K562 (cell line): ENCODE data around the gene ZNF687. TPM values are rescaled to one million over a fixed set of nuclear protein-coding genes. Genes with fewer than 3 reads are reported as not detected.
A peak's percentile ranks its signal among the peaks of the same experiment; 100 is the strongest.

ENCODE experiments used
- ATAC-seq: fragments of 200-7000 bp; cut with Tn5 transposase; 3 replicates; pipeline ENCODE4 v1.9.1; 2020; ENCODE audit warnings: moderate library complexity
- BruUV-seq: library from RNA; stranded (reverse); fragments of 400-500 nt; replicated peaks from 2 replicates; lab custom pipeline; 2021; lab: Mats Ljungman, UMichigan
- CTCF ChIA-PET: fragments of 300-600 bp; formaldehyde crosslinking; extraction: SDS; loops from one replicate; lab custom pipeline; 2021; ENCODE audit warnings: low intra/inter-chr PET ratio; lab: Yijun Ruan, JAX
- POLR2A ChIA-PET: fragments of 300-600, 350-650 bp; sonication (Branson Sonifier 250); formaldehyde crosslinking; extraction: SDS; loops from one replicate; lab custom pipeline; 2021; ENCODE audit warnings: antibody characterized with exemption, inconsistent platforms; lab: Yijun Ruan, JAX
- DNase-seq, 4 experiments: peaks; one replicate each; pipeline versions ENCODE4 v3.0.0 to v3.0.0-alpha.2; 2011 to 2018; ENCODE audit warnings: low spot score in 3 of 4, mixed read lengths in 3 of 4; ENCODE audit errors: extremely low read depth in 1 of 4
- FAIRE-seq: peaks from 2 replicates; lab custom pipeline; 2011; peaks lifted over from hg19 to GRCh38; lab: Jason Lieb, UNC
- H2AFZ ChIP-seq: 2 replicates; pipeline ENCODE4 v1.6.0; 2011; ENCODE audit warnings: low read depth, low read length, control low read depth, inconsistent platforms
- H3K27ac ChIP-seq: fragments of 200-600 bp; 3 replicates; pipeline ENCODE4 v1.8.0; 2011; ENCODE audit warnings: low read depth, mild to moderate bottlenecking, control low read depth, inconsistent platforms, low read length, moderate library complexity, mixed read lengths; ENCODE audit errors: extremely low read depth
- H3K27me3 ChIP-seq, 2 experiments: fragments of 300-600 bp in 1 of 2; 2 replicates in 1 of 2; 3 replicates in 1 of 2; pipeline versions ENCODE4 v1.6.0 to v1.8.0; 2011; ENCODE audit warnings: inconsistent platforms in 2 of 2, low read length in 2 of 2, mild to moderate bottlenecking in 1 of 2, mixed read lengths in 1 of 2, moderate library complexity in 1 of 2; ENCODE audit not compliant: control insufficient read depth in 2 of 2, insufficient read depth in 2 of 2
- H3K36me3 ChIP-seq: fragments of 300-600 bp; 3 replicates; pipeline ENCODE4 v1.8.0; 2011; ENCODE audit warnings: mild to moderate bottlenecking, low read length, inconsistent platforms; ENCODE audit not compliant: control insufficient read depth, insufficient read depth
- H3K4me1 ChIP-seq, 2 experiments: fragments of 200-600 bp in 1 of 2; replicated peaks in 1 of 2; 2 replicates in 1 of 2; 3 replicates in 1 of 2; pipeline versions ENCODE4 v1.5.1 to v1.8.0; 2011; ENCODE audit warnings: inconsistent platforms in 2 of 2, low read length in 2 of 2, mild to moderate bottlenecking in 1 of 2, mixed read lengths in 1 of 2, moderate library complexity in 1 of 2; ENCODE audit not compliant: control insufficient read depth in 2 of 2, insufficient read depth in 2 of 2
- H3K4me2 ChIP-seq: 2 replicates; pipeline ENCODE4 v1.6.1; 2011; ENCODE audit warnings: low read length, control low read depth, inconsistent platforms, mixed read lengths; ENCODE audit not compliant: insufficient read depth
- H3K4me3 ChIP-seq: fragments of 200-600 bp; sonication (generic), shearing (Covaris generic); 2 replicates; pipeline ENCODE4 v1.5.1; 2016; ENCODE audit warnings: control low read depth, inconsistent platforms
- H3K79me2 ChIP-seq: fragments of 200-600 bp; 3 replicates; pipeline ENCODE4 v1.8.0; 2011; ENCODE audit warnings: low read length, inconsistent platforms; ENCODE audit not compliant: control insufficient read depth, insufficient read depth
- H3K9ac ChIP-seq, 2 experiments: 2 replicates each; pipeline versions ENCODE4 v1.6.0 to v1.6.1; 2011; ENCODE audit warnings: low read depth in 2 of 2, low read length in 2 of 2, control low read depth in 1 of 2, inconsistent platforms in 1 of 2, mild to moderate bottlenecking in 1 of 2, mixed read lengths in 1 of 2; ENCODE audit not compliant: insufficient read depth in 1 of 2
- H3K9me1 ChIP-seq: one replicate; pipeline ENCODE4 v1.6.0; 2011; ENCODE audit warnings: inconsistent platforms, mild to moderate bottlenecking, low read length, moderate library complexity; ENCODE audit not compliant: control insufficient read depth, insufficient read depth
- H3K9me3 ChIP-seq: replicated peaks from 2 replicates; pipeline ENCODE4 v1.5.1; 2011; ENCODE audit warnings: low read depth, low read length, inconsistent platforms; ENCODE audit not compliant: control insufficient read depth, insufficient read depth
- H4K20me1 ChIP-seq: replicated peaks from 2 replicates; pipeline ENCODE4 v1.6.1; 2011; ENCODE audit warnings: low read length, inconsistent platforms, mixed read lengths; ENCODE audit not compliant: control insufficient read depth, insufficient read depth
- CBX8 ChIP-seq: fragments of 200-600 bp; sonication (generic); IDR thresholded peaks from 2 replicates; pipeline ENCODE4 v1.6.1; 2012; ENCODE audit warnings: borderline replicate concordance, mixed run types, low read depth, mild to moderate bottlenecking, moderate library complexity, mixed read lengths, low read length, control low read depth, inconsistent platforms; ENCODE audit not compliant: poor library complexity, severe bottlenecking; ENCODE audit errors: extremely low read depth
- E2F3 ChIP-seq: fragments of 250-450 bp; sonication (Bioruptor Pico); IDR thresholded peaks from 2 replicates; pipeline ENCODE4 v1.4.0; 2020; ENCODE audit warnings: mild to moderate bottlenecking
- MECOM ChIP-seq: fragments of 250-450 bp; sonication (Bioruptor Pico); IDR thresholded peaks from 2 replicates; pipeline ENCODE4 v1.8.0; 2022; ENCODE audit warnings: inconsistent platforms
- POLR2A ChIP-seq: fragments of 450-650 bp; conservative IDR thresholded peaks from 2 replicates; pipeline ENCODE4 v1.6.1; 2016
- POLR2AphosphoS5 ChIP-seq: IDR thresholded peaks from 2 replicates; pipeline ENCODE4 v1.6.1; 2011; ENCODE audit warnings: mild to moderate bottlenecking, low read depth, low read length, moderate library complexity; ENCODE audit not compliant: control insufficient read depth, insufficient read depth
- RBFOX2 ChIP-seq: fragments of 200-400 bp; formaldehyde crosslinking; IDR thresholded peaks from 2 replicates; pipeline ENCODE4 v1.6.1; 2017; ENCODE audit warnings: low read depth, mild to moderate bottlenecking, low read length, moderate library complexity
- SFPQ ChIP-seq: fragments of 200-400 bp; formaldehyde crosslinking; IDR thresholded peaks from 2 replicates; pipeline ENCODE4 v1.6.1; 2017; ENCODE audit warnings: mild to moderate bottlenecking, low read depth, low read length, moderate library complexity
- VEZF1 ChIP-seq: fragments of 200-800 bp; sonication (Bioruptor generic); IDR thresholded peaks from 2 replicates; pipeline ENCODE4 v1.6.1; 2017; ENCODE audit warnings: missing genetic modification characterization, missing compliant biosample characterization
- ZBTB33 ChIP-seq: sonication (generic); formaldehyde crosslinking; IDR thresholded peaks from 2 replicates; pipeline ENCODE4 v1.8.1; 2023; ENCODE audit warnings: mild to moderate bottlenecking, missing genetic modification reagents
- WGBS: fragments of 100-300 bp; shearing (Covaris generic); methylation state at CpG from one replicate; pipeline ENCODE4 v1.1.6; 2016; ENCODE audit warnings: low coverage, mixed read lengths; ENCODE audit not compliant: insufficient coverage; ENCODE audit errors: missing lambda C conversion rate; 5-methylcytosine and 5-hydroxymethylcytosine counted together
- in situ Hi-C: fragments of 300-500 bp; cut with MboI; formaldehyde crosslinking; loops from 4 replicates; pipeline ENCODE4 v1.15.0; 2018; ENCODE audit warnings: inconsistent platforms, mixed read lengths
- intact Hi-C: fragments of 100-400 bp; cut with micrococcal nuclease; formaldehyde crosslinking; loops from 2 replicates; pipeline ENCODE4 v1.14.2; 2022
- polyA plus RNA-seq, 8 experiments: library from polyadenylated mRNA; depleted of rRNA in 4 of 8; stranded (reverse) in 5 of 8; unstranded in 3 of 8; fragments of >200 nt; fragmentation: Nextera tagmentation in 2 of 8; fragmentation: Illumina TruSeq in 1 of 8; extraction: Ambion mirVana in 2 of 8; extraction: Trizol in 1 of 8; gene quantifications; 2 replicates each; pipeline versions ENCODE4 v1.2.1 to v1.2.3, GENCODE V29; 2011 to 2014; ENCODE audit warnings: inconsistent platforms in 1 of 8, missing spikeins in 1 of 8
- total RNA-seq, 7 experiments: library from RNA; depleted of rRNA in 6 of 7; stranded (reverse); fragments of >200 nt in 6 of 7; fragmentation: Illumina TruSeq in 2 of 7; extraction: Trizol in 2 of 7; gene quantifications; 2 replicates each; pipeline versions ENCODE4 v1.2.1 to v1.2.3, GENCODE V29; 2011 to 2021; ENCODE audit warnings: low replicate concordance in 1 of 7

ZNF687 gene
- total and polyA plus RNA-seq, 9 of the 15 experiments (the other 6 are each of a cell fraction or from before 2014, with no cell fraction given) = 0.13 to 26.4 (median 10.6) TPM

GRCh38 chr1:151289991-151290708 is 8.1 kb downstream of the ZNF687 start:
- no peak for FAIRE-seq
- H3K4me2 ChIP-seq = no peak overlapping the region
- H3K4me1 ChIP-seq = peaks cover 0 to 30% of the 10 kb centered on the region in 2 experiments; a peak in 2 of 5 replicates
- in situ Hi-C loops = no loop called here
- TF ChIP-seq E2F3 (CRISPR knock-in tag) (no peak), POLR2A (0 out of 2 replicates have a peak, but pooled peaks have one; percentile 44), VEZF1 (no peak), RBFOX2 (peak; percentile 49), SFPQ (no peak), ZBTB33 (CRISPR knock-in tag) (0 out of 2 replicates have a peak, but pooled peaks have one; percentile 37), POLR2AphosphoS5 (0 out of 2 replicates have a peak, but pooled peaks have one; percentile 5), MECOM (CRISPR knock-in tag) (no peak), CBX8 (no peak)
- DNase-seq = no peak
- peaks cover 92% of the 10 kb centered on the region; the same call in 2 of the 3 replicates for H3K36me3 ChIP-seq
- H3K79me2 ChIP-seq = peaks cover under 1% of the 10 kb centered on the region; the same call in 2 of the 3 replicates
- no peak overlapping the region for H3K27ac ChIP-seq
- no peak overlapping the region for H2AFZ ChIP-seq
- intact Hi-C loops = loop anchor here (10.0 kb wide), 1 partner anchor 55 kb away; the partner anchor contains the start of gene RFX5
- H3K9me3 ChIP-seq = no peaks in the 10 kb centered on the region
- no peak overlapping the region for H3K4me3 ChIP-seq
- no peak for ATAC-seq
- H3K27me3 ChIP-seq = no peaks in the 10 kb centered on the region
- H4K20me1 ChIP-seq = peaks cover 9% of the 10 kb centered on the region; the same call in 1 of the 2 replicates
- H3K9me1 ChIP-seq = peaks cover 7% of the 10 kb centered on the region
- CTCF ChIA-PET = no interaction called here
- peak overlapping the region in 1 of 2 experiments; percentile 2; a peak in 1 of 4 replicates for H3K9ac ChIP-seq
- WGBS = 90% methylated on average over 16 of the region's 21 CpGs
- BruUV-seq = no TSS peak
- POLR2A ChIA-PET = interaction anchor here (0.7 to 1.2 kb wide), 3 partner anchors 11 to 18 kb away, joined by 3 to 5 read pairs (median 3); no protein-coding TSS in a partner anchor
